ENCODE results near the gene FMN1. TPM values are rescaled to one million over a fixed set of nuclear protein-coding genes. Genes with fewer than 3 reads are reported as not detected.

Gene FMN1
- total and polyA plus RNA-seq, 10 of the 15 experiments (the other 5 are each of a cell fraction or from before 2014, with no cell fraction given), result 0.05 to 0.16 (median 0.08) TPM; not detected in 4

GRCh38 chr15:32903591-32904290 lies 290.8 kb downstream of the FMN1 start (continued):
- no peak for TF ChIP-seq WRNIP1 (IDR thresholded peaks at IDR 0.05; ENCODE audit: borderline replicate concordance, low read depth, low read length)
- no peak for TF ChIP-seq NFIC (IDR thresholded peaks at IDR 0.05; ENCODE audit: low read depth, low read length)
- TF ChIP-seq NFYB (IDR thresholded peaks at IDR 0.05; ENCODE audit: insufficient read depth, low read depth, low read length), result no peak

DNA sequence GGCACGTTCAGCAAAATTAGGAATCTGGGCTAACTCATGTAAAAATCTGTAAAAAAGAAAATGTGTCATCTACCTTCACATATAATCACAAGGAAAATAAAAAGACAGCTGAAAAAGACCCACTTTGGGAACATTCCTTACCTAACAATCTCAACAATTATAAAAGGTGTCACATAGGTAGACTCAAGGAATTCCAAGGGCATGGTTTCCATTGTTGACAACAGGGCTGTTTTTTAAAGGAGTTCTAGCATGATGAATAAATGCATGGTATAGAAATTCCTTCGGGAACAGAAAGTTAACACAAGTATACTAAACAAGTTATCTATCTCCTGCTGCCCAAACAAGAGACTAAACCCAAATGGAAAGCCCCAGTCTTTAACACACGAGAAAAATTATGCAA lies 292.5 kb downstream of the FMN1 start:
- 26% methylated on average over 3 of the region's 3 CpGs for WGBS (ENCODE audit: insufficient coverage, insufficient replicate concordance, low lambda C conversion rate, missing lambda C conversion rate)
- Histone ChIP-seq H3K79me2 (ENCODE audit: control insufficient read depth, insufficient read depth, low read length) (no peaks in the 10 kb centered on the region), H3K4me2 (ENCODE audit: control insufficient read depth, insufficient read depth) (no peak overlapping the region), H2AFZ (ENCODE audit: control insufficient read depth, low read depth, low read length) (no peak overlapping the region), H4K20me1 (ENCODE audit: control insufficient read depth, insufficient read depth) (no peaks in the 10 kb centered on the region), H3K27me3 (replicated peaks in 1 of 2; ENCODE audit: control insufficient read depth in 2 of 2, insufficient read depth in 2 of 2, low read length in 1 of 2) (no peaks in the 10 kb centered on the region), H3K4me1 (ENCODE audit: control insufficient read depth, insufficient read depth, low read length) (no peaks in the 10 kb centered on the region; the same call in 1 of the 2 replicates), H3K4me3 (no peak overlapping the region), H3K27ac (ENCODE audit: control insufficient read depth, insufficient read depth) (no peak overlapping the region), H3K9ac (ENCODE audit: control insufficient read depth, insufficient read depth, low read length) (no peak overlapping the region), H3K9me3 (replicated peaks; ENCODE audit: control insufficient read depth, insufficient read depth, low read length) (no peaks in the 10 kb centered on the region), H3K36me3 (ENCODE audit: control insufficient read depth in 2 of 2, insufficient read depth in 2 of 2, low read length in 1 of 2) (no peaks in the 10 kb centered on the region)
- intact Hi-C loops (cut with micrococcal nuclease; ENCODE audit: unreplicated experiment) (no loop called here), in situ Hi-C loops (cut with MboI) (no loop called here)
- ChIA-PET RAD21 (ENCODE audit: unreplicated experiment) (no interaction called here), SMC1A (ENCODE audit: uncharacterized antibody, unreplicated experiment) (no interaction called here), POLR2A (no interaction called here), CTCF (no interaction called here)
- ATAC-seq, result no peak
- no peak for FAIRE-seq
- DNase-seq (ENCODE audit: low read depth, low spot score), result no peak
- BruUV-seq (replicated peaks), result no TSS peak
- no peak for TF ChIP-seq NFXL1 (IDR thresholded peaks at IDR 0.05; ENCODE audit: borderline replicate concordance)
- TF ChIP-seq CHD1 (IDR thresholded peaks at IDR 0.05; ENCODE audit: low read depth, low read length), result no peak
- no peak for TF ChIP-seq MXI1 (IDR thresholded peaks at IDR 0.05; ENCODE audit: low read depth, low read length)
- no peak for TF ChIP-seq NKRF (conservative IDR thresholded peaks at IDR 0.05)
- TF ChIP-seq, protein P1, sequence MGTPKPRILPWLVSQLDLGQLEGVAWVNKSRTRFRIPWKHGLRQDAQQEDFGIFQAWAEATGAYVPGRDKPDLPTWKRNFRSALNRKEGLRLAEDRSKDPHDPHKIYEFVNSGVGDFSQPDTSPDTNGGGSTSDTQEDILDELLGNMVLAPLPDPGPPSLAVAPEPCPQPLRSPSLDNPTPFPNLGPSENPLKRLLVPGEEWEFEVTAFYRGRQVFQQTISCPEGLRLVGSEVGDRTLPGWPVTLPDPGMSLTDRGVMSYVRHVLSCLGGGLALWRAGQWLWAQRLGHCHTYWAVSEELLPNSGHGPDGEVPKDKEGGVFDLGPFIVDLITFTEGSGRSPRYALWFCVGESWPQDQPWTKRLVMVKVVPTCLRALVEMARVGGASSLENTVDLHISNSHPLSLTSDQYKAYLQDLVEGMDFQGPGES (IDR thresholded peaks at IDR 0.05), result no peak
- TF ChIP-seq CBFB (IDR thresholded peaks at IDR 0.05; ENCODE audit: low read depth), result no peak
- TF ChIP-seq, protein P2, sequence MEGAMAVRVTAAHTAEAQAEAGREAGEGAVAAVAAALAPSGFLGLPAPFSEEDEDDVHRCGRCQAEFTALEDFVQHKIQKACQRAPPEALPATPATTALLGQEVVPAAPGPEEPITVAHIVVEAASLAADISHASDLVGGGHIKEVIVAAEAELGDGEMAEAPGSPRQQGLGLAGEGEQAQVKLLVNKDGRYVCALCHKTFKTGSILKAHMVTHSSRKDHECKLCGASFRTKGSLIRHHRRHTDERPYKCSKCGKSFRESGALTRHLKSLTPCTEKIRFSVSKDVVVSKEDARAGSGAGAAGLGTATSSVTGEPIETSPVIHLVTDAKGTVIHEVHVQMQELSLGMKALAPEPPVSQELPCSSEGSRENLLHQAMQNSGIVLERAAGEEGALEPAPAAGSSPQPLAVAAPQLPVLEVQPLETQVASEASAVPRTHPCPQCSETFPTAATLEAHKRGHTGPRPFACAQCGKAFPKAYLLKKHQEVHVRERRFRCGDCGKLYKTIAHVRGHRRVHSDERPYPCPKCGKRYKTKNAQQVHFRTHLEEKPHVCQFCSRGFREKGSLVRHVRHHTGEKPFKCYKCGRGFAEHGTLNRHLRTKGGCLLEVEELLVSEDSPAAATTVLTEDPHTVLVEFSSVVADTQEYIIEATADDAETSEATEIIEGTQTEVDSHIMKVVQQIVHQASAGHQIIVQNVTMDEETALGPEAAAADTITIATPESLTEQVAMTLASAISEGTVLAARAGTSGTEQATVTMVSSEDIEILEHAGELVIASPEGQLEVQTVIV (IDR thresholded peaks at IDR 0.05; ENCODE audit: borderline replicate concordance, partially characterized antibody), result no peak
- TF ChIP-seq RUNX3 (IDR thresholded peaks at IDR 0.05; ENCODE audit: low read length), result no peak
- no peak for TF ChIP-seq RB1 (IDR thresholded peaks at IDR 0.05; ENCODE audit: borderline replicate concordance)
- no peak for TF ChIP-seq ZNF622 (IDR thresholded peaks at IDR 0.05)
- no peak for TF ChIP-seq HDGF (IDR thresholded peaks at IDR 0.05)
- no peak for TF ChIP-seq E2F4 (IDR thresholded peaks at IDR 0.05; ENCODE audit: low read depth, low read length)
- no peak for TF ChIP-seq MTA3 (IDR thresholded peaks at IDR 0.05; ENCODE audit: borderline replicate concordance, low read length)
- TF ChIP-seq CBX3 (IDR thresholded peaks at IDR 0.05; ENCODE audit: borderline replicate concordance, low read depth), result no peak

All from GM12878 (cell line).